Measurements from ENCODE around the gene C2orf78. TPM values are rescaled to one million over a fixed set of nuclear protein-coding genes. Genes with fewer than 3 reads are reported as not detected.

The C2orf78 gene
- total and polyA plus RNA-seq, 2 donors (not counting 3 experiments of a cell fraction or from before 2014, with no cell fraction given): not detected

GRCh38 chr2:73851274-73851673 lies 67.3 kb downstream of the C2orf78 start:
- no peaks in the 10 kb centered on the region for H3K27me3 ChIP-seq (ENCODE audit: control insufficient read depth in 2 of 2, insufficient read depth in 2 of 2, low read length in 2 of 2)
- no peak overlapping the region for H3K4me2 ChIP-seq (ENCODE audit: insufficient read depth, low read length)
- ChIA-PET POLR2A (interaction anchor here (0.7 kb wide), 1 partner anchor 137 kb away, joined by 3 read pairs; no protein-coding TSS in a partner anchor), CTCF (no interaction called here)
- FAIRE-seq (no peak), DNase-seq (ENCODE audit: low read depth, low spot score) (no peak)
- dilution Hi-C loops (cut with MboI; ENCODE audit: extremely low pct_ligation_motif_present, low sequenced_read_pairs) (no loop called here), intact Hi-C loops (cut with micrococcal nuclease) (no loop called here)
- H2AFZ ChIP-seq (ENCODE audit: low read depth, low read length): no peak overlapping the region
- no peak overlapping the region for H3K27ac ChIP-seq (ENCODE audit: insufficient read depth, low read depth, low read length)
- peaks cover 9% of the 10 kb centered on the region for H3K4me1 ChIP-seq (ENCODE audit: control insufficient read depth, extremely low read depth, insufficient read depth, low read length)
- no peaks in the 10 kb centered on the region for H4K20me1 ChIP-seq (replicated peaks; ENCODE audit: control insufficient read depth, extremely low read depth, insufficient read depth, low read length)
- peaks cover 0 to 15% of the 10 kb centered on the region in 2 experiments for H3K36me3 ChIP-seq (ENCODE audit: control insufficient read depth in 2 of 2, extremely low read depth in 1 of 2, insufficient read depth in 2 of 2, low read length in 2 of 2)
- no peaks in the 10 kb centered on the region for H3K79me2 ChIP-seq (ENCODE audit: control insufficient read depth, insufficient read depth, low read length)
- H3K9me3 ChIP-seq (replicated peaks; ENCODE audit: control insufficient read depth, insufficient read depth, low read length): no peaks in the 10 kb centered on the region
- H3K9me1 ChIP-seq (replicated peaks; ENCODE audit: control insufficient read depth, extremely low read depth, insufficient read depth, low read length): no peaks in the 10 kb centered on the region
- H3K9ac ChIP-seq (replicated peaks; ENCODE audit: extremely low read depth, insufficient read depth, low read length): no peak overlapping the region
- H3K4me3 ChIP-seq (replicated peaks in 1 of 3; ENCODE audit: insufficient read depth in 1 of 3, low read depth in 1 of 3, low read length in 3 of 3): no peak overlapping the region
- BruUV-seq (replicated peaks): no TSS peak
- TF ChIP-seq, protein P1, sequence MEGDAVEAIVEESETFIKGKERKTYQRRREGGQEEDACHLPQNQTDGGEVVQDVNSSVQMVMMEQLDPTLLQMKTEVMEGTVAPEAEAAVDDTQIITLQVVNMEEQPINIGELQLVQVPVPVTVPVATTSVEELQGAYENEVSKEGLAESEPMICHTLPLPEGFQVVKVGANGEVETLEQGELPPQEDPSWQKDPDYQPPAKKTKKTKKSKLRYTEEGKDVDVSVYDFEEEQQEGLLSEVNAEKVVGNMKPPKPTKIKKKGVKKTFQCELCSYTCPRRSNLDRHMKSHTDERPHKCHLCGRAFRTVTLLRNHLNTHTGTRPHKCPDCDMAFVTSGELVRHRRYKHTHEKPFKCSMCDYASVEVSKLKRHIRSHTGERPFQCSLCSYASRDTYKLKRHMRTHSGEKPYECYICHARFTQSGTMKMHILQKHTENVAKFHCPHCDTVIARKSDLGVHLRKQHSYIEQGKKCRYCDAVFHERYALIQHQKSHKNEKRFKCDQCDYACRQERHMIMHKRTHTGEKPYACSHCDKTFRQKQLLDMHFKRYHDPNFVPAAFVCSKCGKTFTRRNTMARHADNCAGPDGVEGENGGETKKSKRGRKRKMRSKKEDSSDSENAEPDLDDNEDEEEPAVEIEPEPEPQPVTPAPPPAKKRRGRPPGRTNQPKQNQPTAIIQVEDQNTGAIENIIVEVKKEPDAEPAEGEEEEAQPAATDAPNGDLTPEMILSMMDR (IDR thresholded peaks at IDR 0.05; ENCODE audit: extremely low read depth in 1 of 2, insufficient read depth in 1 of 2, low read depth in 1 of 2, low read length in 2 of 2): peak; percentile 9 to 25
- no peak for TF ChIP-seq MYC (IDR thresholded peaks at IDR 0.05; ENCODE audit: low read depth, low read length)

DNA sequence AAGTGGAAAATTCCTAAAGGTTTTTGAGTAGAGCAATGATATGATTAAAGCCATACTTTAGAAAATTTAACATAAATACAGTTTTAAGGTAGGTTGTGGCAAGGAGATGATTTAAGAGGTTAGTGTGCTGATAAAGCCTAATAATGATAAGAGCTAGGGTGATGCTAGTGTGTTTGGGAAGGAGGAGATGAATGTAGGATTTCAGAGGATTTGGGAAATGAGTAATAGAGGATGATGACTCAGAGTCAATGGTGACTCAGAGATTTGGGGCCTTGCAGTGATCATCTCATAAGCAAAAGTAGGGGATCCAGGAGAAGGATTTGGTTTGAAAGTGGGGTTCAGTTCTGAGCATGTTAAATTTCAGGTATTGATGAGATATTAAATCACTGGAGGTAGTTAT lies 68.0 kb downstream of the C2orf78 start:
- Histone ChIP-seq H2AFZ (ENCODE audit: low read depth, low read length) (no peak overlapping the region), H3K9me3 (replicated peaks; ENCODE audit: control insufficient read depth, insufficient read depth, low read length) (no peaks in the 10 kb centered on the region), H3K4me3 (replicated peaks in 1 of 3; ENCODE audit: insufficient read depth in 1 of 3, low read depth in 1 of 3, low read length in 3 of 3) (no peak overlapping the region), H3K9me1 (replicated peaks; ENCODE audit: control insufficient read depth, extremely low read depth, insufficient read depth, low read length) (no peaks in the 10 kb centered on the region), H3K79me2 (ENCODE audit: control insufficient read depth, insufficient read depth, low read length) (no peaks in the 10 kb centered on the region), H3K4me2 (ENCODE audit: insufficient read depth, low read length) (peak overlapping the region; percentile 43), H4K20me1 (replicated peaks; ENCODE audit: control insufficient read depth, extremely low read depth, insufficient read depth, low read length) (no peaks in the 10 kb centered on the region), H3K9ac (replicated peaks; ENCODE audit: extremely low read depth, insufficient read depth, low read length) (no peak overlapping the region), H3K27ac (ENCODE audit: insufficient read depth, low read depth, low read length) (peak overlapping the region; percentile 24), H3K36me3 (ENCODE audit: control insufficient read depth in 2 of 2, extremely low read depth in 1 of 2, insufficient read depth in 2 of 2, low read length in 2 of 2) (peaks cover 0 to 20% of the 10 kb centered on the region in 2 experiments), H3K27me3 (ENCODE audit: control insufficient read depth in 2 of 2, insufficient read depth in 2 of 2, low read length in 2 of 2) (no peaks in the 10 kb centered on the region), H3K4me1 (ENCODE audit: control insufficient read depth, extremely low read depth, insufficient read depth, low read length) (peaks cover 9% of the 10 kb centered on the region)
- TF ChIP-seq FOS (IDR thresholded peaks at IDR 0.05; ENCODE audit: borderline replicate concordance, insufficient read depth, low read length) (peak; percentile 99), POLR2A (IDR thresholded peaks at IDR 0.05; ENCODE audit: low read depth, low read length) (no peak), POLR2AphosphoS5 (IDR thresholded peaks at IDR 0.05; ENCODE audit: insufficient read depth, low read depth, low read length) (peak; percentile 25), JUN (IDR thresholded peaks at IDR 0.05; ENCODE audit: borderline replicate concordance, insufficient read depth, insufficient read length, low read depth) (peak; percentile 94), MYC (IDR thresholded peaks at IDR 0.05; ENCODE audit: low read depth, low read length) (no peak), GATA2 (IDR thresholded peaks at IDR 0.05; ENCODE audit: insufficient read depth, insufficient read length, low read depth, low read length) (peak; percentile 71), MAX (IDR thresholded peaks at IDR 0.05; ENCODE audit: insufficient read depth, insufficient read length) (no peak), EZH2 (IDR thresholded peaks at IDR 0.05; ENCODE audit: borderline replicate concordance, low read depth, low read length, severe bottlenecking) (no peak)
- TF ChIP-seq, protein P1 (IDR thresholded peaks at IDR 0.05; ENCODE audit: extremely low read depth in 1 of 2, insufficient read depth in 1 of 2, low read depth in 1 of 2, low read length in 2 of 2): no peak
- dilution Hi-C loops (cut with MboI; ENCODE audit: extremely low pct_ligation_motif_present, low sequenced_read_pairs) (no loop called here), intact Hi-C loops (cut with micrococcal nuclease) (loop anchor here (1.0 kb wide), 1 partner anchor 24 kb away; the partner anchor contains the start of gene STAMBP)
- no TSS peak for BruUV-seq (replicated peaks)
- CTCF ChIA-PET: interaction anchor here (0.7 to 1.2 kb wide), 2 partner anchors 13 to 299 kb away, joined by 3 to 4 read pairs; no protein-coding TSS in a partner anchor
- peak; percentile 75 for DNase-seq (ENCODE audit: low read depth, low spot score)
- peak; percentile 76 for FAIRE-seq
- POLR2A ChIA-PET: interaction anchor here (0.7 kb wide), 1 partner anchor 136 kb away, joined by 3 read pairs; no protein-coding TSS in a partner anchor
